Neural crest cell (in vitro differentiated cells): Measurements from ENCODE around the gene C15orf61. TPM values are rescaled to one million over a fixed set of nuclear protein-coding genes. Genes with fewer than 3 reads are reported as not detected.

Source experiments
- DNase-seq: peaks from one replicate; pipeline ENCODE4 v3.0.0; 2021; ENCODE audit warnings: low read depth, mixed read lengths, low spot score
- H3K27ac Mint-ChIP-seq: one replicate; pipeline ENCODE4 v1.8.0; 2021; ENCODE audit warnings: mild to moderate bottlenecking, mixed read lengths; ENCODE audit not compliant: unreplicated experiment
- H3K27me3 Mint-ChIP-seq: 2 replicates; pipeline ENCODE4 v1.8.0; 2021; ENCODE audit warnings: low read depth, mild to moderate bottlenecking, mixed read lengths
- H3K36me3 Mint-ChIP-seq: 2 replicates; pipeline ENCODE4 v1.8.0; 2021; ENCODE audit warnings: low read depth, mild to moderate bottlenecking, mixed read lengths
- H3K4me1 Mint-ChIP-seq: 2 replicates; pipeline ENCODE4 v1.8.0; 2021; ENCODE audit warnings: mixed read lengths
- H3K4me3 Mint-ChIP-seq: one replicate; pipeline ENCODE4 v1.8.0; 2021; ENCODE audit warnings: mild to moderate bottlenecking, mixed read lengths
- H3K9me3 Mint-ChIP-seq: 2 replicates; pipeline ENCODE4 v1.8.0; 2021; ENCODE audit warnings: mixed read lengths
- total RNA-seq: library from RNA; stranded (reverse); gene quantifications from 2 replicates; pipeline ENCODE4 v1.2.1, GENCODE V29; 2021
- TF ChIP-seq, protein P1 (sequence below): fragments of 200-600 bp; sonication (generic); conservative IDR thresholded peaks from 2 replicates; pipeline ENCODE4 v1.5.0; 2021; ENCODE audit warnings: antibody characterized with exemption, mild to moderate bottlenecking

C15orf61 gene
- total RNA-seq, 1 donor from 2014 or later = 6.8 TPM

GRCh38 chr15:67528513-67528912 is 7.6 kb downstream of the C15orf61 start:
- TF ChIP-seq, protein P1, sequence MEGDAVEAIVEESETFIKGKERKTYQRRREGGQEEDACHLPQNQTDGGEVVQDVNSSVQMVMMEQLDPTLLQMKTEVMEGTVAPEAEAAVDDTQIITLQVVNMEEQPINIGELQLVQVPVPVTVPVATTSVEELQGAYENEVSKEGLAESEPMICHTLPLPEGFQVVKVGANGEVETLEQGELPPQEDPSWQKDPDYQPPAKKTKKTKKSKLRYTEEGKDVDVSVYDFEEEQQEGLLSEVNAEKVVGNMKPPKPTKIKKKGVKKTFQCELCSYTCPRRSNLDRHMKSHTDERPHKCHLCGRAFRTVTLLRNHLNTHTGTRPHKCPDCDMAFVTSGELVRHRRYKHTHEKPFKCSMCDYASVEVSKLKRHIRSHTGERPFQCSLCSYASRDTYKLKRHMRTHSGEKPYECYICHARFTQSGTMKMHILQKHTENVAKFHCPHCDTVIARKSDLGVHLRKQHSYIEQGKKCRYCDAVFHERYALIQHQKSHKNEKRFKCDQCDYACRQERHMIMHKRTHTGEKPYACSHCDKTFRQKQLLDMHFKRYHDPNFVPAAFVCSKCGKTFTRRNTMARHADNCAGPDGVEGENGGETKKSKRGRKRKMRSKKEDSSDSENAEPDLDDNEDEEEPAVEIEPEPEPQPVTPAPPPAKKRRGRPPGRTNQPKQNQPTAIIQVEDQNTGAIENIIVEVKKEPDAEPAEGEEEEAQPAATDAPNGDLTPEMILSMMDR = no peak
- Mint-ChIP-seq H3K9me3 (no peaks in the 10 kb centered on the region), H3K4me3 (no peak overlapping the region), H3K27me3 (no peaks in the 10 kb centered on the region), H3K27ac (no peak overlapping the region), H3K4me1 (peaks cover 6% of the 10 kb centered on the region), H3K36me3 (no peaks in the 10 kb centered on the region)
- DNase-seq = no peak

- TF ChIP-seq, protein P1 = no peak
- no peak overlapping the region for H3K27ac Mint-ChIP-seq
- no peaks in the 10 kb centered on the region for H3K36me3 Mint-ChIP-seq
- H3K9me3 Mint-ChIP-seq = no peaks in the 10 kb centered on the region
- H3K27me3 Mint-ChIP-seq = no peaks in the 10 kb centered on the region
- H3K4me1 Mint-ChIP-seq = no peaks in the 10 kb centered on the region
- no peak overlapping the region for H3K4me3 Mint-ChIP-seq
- DNase-seq = no peak
Observed at GRCh38 chr15:67531379-67531914, 10.5 kb downstream of the C15orf61 start.

DNA sequence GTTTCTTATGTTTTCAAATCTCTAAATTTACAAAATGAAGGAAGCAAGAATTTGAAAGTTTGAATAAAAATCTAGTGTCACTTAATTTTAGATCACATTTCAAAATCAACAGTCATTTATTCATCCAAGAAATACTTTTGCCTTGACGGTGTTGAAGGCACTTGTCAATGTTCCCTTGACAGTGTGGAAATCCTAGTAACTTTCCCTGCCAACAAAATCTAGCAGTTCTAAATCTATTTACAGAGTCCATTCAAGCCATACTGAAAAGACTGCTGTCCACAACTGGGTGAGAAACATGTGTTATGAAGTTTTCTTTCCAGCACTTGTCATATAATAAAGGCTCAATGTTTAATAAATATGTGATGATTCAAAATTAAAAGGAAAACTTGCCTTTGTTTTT is 12.9 kb downstream of the C15orf61 start:
- no peak overlapping the region for H3K4me3 Mint-ChIP-seq

DNA sequence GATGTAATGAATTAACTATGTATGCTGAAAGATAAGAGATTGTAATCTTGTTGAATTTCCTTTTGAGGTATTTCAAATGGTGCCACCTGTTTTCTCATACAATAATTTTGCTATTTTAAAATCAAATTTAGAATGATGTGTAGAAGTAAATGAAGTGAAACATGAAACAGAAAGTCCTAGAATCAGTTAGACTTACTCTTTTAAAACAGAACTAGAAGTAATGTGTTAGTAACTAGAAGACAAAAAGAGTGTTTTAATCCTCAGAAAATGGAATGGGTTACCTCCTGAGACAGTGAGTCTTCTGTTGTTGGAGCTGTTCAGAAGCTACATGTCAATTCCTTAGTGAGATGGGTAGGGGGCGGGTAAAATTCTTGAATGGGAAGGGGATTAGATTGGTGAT is 13.4 kb downstream of the C15orf61 start:
- TF ChIP-seq, protein P1 = no peak
- no peak overlapping the region for H3K27ac Mint-ChIP-seq
- no peaks in the 10 kb centered on the region for H3K4me1 Mint-ChIP-seq
- H3K9me3 Mint-ChIP-seq = no peaks in the 10 kb centered on the region
- H3K27me3 Mint-ChIP-seq = no peaks in the 10 kb centered on the region
- H3K36me3 Mint-ChIP-seq = no peaks in the 10 kb centered on the region
- H3K4me3 Mint-ChIP-seq = no peak overlapping the region
- no peak for DNase-seq

More for the DNA sequence above, 12.9 kb downstream of the C15orf61 start:
- Mint-ChIP-seq H3K36me3 (no peaks in the 10 kb centered on the region), H3K27me3 (no peaks in the 10 kb centered on the region), H3K4me1 (no peaks in the 10 kb centered on the region), H3K9me3 (no peaks in the 10 kb centered on the region), H3K27ac (no peak overlapping the region)
- no peak for DNase-seq
- TF ChIP-seq, protein P1 = no peak

DNA sequence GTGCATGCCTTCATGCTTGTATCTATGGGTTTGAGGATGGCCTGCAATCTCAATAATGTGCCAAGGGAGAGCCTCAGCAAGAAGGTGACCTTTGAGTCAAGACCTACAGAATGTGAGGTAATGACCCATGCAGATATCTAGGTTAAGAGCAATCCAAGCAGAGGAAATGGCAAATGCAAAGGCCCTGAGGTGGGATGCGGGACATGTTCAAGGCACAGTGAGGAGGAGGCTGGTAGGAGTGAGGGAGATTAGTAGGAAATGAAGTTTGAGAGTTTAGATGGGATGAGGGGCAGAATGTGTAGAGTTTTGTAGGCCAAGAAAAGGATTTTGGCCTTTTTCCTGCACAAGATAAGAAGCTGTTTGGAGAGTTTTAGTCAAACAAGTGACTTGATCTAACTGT is 16.8 kb downstream of the C15orf61 start:
- DNase-seq = no peak
- Mint-ChIP-seq H3K4me3 (peak overlapping the region; percentile 19), H3K27ac (no peak overlapping the region), H3K27me3 (no peaks in the 10 kb centered on the region), H3K36me3 (no peaks in the 10 kb centered on the region), H3K9me3 (no peaks in the 10 kb centered on the region), H3K4me1 (peaks cover 12% of the 10 kb centered on the region)
- TF ChIP-seq, protein P1 = no peak
